ENCODE results near the gene NDUFS8.

DNA sequence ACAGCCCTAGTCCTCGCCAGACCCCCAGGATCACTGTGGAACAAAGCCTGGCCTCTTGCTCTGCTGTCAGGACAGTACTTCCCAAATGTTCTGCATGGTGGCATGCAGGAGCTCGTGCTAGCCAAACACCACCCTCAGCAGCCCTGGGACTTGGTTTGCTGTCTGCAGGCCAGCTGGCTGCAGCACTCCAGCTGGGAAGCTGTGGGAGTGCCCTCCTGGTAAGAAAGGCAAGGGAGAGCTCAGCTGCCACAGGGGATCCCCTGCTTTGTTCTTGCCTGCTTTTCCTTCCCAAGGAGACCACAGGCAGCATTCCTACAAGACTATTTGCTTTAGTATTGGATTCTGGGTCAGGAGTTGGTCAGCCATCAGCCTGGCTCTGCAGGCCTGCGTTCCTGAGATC, 36.3 kb downstream of the NDUFS8 start:
- TF ChIP-seq, protein P1, sequence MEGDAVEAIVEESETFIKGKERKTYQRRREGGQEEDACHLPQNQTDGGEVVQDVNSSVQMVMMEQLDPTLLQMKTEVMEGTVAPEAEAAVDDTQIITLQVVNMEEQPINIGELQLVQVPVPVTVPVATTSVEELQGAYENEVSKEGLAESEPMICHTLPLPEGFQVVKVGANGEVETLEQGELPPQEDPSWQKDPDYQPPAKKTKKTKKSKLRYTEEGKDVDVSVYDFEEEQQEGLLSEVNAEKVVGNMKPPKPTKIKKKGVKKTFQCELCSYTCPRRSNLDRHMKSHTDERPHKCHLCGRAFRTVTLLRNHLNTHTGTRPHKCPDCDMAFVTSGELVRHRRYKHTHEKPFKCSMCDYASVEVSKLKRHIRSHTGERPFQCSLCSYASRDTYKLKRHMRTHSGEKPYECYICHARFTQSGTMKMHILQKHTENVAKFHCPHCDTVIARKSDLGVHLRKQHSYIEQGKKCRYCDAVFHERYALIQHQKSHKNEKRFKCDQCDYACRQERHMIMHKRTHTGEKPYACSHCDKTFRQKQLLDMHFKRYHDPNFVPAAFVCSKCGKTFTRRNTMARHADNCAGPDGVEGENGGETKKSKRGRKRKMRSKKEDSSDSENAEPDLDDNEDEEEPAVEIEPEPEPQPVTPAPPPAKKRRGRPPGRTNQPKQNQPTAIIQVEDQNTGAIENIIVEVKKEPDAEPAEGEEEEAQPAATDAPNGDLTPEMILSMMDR (conservative IDR thresholded peaks at IDR 0.05; ENCODE audit: low read length) = no peak
- TF ChIP-seq EZH2phosphoT487 (IDR thresholded peaks at IDR 0.05; ENCODE audit: borderline replicate concordance) = no peak
